ENCODE results near the gene HOGA1.

DNA sequence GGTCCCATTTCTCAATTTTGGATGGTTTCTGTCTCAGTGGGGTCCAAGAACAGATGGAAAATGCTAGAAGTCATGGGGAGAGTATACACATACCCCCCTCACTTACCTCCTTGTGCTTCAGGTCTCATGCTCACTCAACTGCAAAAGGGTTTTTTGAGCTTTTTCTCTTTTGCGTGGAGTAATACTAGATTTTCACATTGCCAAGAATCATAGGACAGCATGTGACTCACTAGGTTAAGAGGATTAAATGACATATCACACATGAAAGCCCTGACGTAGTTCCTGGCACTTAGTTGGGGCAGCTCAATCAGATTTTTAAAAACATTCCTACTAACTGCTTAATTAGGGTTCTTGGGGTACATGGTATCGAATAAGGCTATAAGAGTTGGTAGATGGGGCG lies 60.7 kb downstream of the HOGA1 start:
- TF ChIP-seq, protein P1, sequence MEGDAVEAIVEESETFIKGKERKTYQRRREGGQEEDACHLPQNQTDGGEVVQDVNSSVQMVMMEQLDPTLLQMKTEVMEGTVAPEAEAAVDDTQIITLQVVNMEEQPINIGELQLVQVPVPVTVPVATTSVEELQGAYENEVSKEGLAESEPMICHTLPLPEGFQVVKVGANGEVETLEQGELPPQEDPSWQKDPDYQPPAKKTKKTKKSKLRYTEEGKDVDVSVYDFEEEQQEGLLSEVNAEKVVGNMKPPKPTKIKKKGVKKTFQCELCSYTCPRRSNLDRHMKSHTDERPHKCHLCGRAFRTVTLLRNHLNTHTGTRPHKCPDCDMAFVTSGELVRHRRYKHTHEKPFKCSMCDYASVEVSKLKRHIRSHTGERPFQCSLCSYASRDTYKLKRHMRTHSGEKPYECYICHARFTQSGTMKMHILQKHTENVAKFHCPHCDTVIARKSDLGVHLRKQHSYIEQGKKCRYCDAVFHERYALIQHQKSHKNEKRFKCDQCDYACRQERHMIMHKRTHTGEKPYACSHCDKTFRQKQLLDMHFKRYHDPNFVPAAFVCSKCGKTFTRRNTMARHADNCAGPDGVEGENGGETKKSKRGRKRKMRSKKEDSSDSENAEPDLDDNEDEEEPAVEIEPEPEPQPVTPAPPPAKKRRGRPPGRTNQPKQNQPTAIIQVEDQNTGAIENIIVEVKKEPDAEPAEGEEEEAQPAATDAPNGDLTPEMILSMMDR (conservative IDR thresholded peaks at IDR 0.05; ENCODE audit: low read depth in 2 of 2): no peak
- TF ChIP-seq, protein P2, sequence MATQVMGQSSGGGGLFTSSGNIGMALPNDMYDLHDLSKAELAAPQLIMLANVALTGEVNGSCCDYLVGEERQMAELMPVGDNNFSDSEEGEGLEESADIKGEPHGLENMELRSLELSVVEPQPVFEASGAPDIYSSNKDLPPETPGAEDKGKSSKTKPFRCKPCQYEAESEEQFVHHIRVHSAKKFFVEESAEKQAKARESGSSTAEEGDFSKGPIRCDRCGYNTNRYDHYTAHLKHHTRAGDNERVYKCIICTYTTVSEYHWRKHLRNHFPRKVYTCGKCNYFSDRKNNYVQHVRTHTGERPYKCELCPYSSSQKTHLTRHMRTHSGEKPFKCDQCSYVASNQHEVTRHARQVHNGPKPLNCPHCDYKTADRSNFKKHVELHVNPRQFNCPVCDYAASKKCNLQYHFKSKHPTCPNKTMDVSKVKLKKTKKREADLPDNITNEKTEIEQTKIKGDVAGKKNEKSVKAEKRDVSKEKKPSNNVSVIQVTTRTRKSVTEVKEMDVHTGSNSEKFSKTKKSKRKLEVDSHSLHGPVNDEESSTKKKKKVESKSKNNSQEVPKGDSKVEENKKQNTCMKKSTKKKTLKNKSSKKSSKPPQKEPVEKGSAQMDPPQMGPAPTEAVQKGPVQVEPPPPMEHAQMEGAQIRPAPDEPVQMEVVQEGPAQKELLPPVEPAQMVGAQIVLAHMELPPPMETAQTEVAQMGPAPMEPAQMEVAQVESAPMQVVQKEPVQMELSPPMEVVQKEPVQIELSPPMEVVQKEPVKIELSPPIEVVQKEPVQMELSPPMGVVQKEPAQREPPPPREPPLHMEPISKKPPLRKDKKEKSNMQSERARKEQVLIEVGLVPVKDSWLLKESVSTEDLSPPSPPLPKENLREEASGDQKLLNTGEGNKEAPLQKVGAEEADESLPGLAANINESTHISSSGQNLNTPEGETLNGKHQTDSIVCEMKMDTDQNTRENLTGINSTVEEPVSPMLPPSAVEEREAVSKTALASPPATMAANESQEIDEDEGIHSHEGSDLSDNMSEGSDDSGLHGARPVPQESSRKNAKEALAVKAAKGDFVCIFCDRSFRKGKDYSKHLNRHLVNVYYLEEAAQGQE (IDR thresholded peaks at IDR 0.05; ENCODE audit: unreplicated experiment): no peak
- TF ChIP-seq, protein P3, sequence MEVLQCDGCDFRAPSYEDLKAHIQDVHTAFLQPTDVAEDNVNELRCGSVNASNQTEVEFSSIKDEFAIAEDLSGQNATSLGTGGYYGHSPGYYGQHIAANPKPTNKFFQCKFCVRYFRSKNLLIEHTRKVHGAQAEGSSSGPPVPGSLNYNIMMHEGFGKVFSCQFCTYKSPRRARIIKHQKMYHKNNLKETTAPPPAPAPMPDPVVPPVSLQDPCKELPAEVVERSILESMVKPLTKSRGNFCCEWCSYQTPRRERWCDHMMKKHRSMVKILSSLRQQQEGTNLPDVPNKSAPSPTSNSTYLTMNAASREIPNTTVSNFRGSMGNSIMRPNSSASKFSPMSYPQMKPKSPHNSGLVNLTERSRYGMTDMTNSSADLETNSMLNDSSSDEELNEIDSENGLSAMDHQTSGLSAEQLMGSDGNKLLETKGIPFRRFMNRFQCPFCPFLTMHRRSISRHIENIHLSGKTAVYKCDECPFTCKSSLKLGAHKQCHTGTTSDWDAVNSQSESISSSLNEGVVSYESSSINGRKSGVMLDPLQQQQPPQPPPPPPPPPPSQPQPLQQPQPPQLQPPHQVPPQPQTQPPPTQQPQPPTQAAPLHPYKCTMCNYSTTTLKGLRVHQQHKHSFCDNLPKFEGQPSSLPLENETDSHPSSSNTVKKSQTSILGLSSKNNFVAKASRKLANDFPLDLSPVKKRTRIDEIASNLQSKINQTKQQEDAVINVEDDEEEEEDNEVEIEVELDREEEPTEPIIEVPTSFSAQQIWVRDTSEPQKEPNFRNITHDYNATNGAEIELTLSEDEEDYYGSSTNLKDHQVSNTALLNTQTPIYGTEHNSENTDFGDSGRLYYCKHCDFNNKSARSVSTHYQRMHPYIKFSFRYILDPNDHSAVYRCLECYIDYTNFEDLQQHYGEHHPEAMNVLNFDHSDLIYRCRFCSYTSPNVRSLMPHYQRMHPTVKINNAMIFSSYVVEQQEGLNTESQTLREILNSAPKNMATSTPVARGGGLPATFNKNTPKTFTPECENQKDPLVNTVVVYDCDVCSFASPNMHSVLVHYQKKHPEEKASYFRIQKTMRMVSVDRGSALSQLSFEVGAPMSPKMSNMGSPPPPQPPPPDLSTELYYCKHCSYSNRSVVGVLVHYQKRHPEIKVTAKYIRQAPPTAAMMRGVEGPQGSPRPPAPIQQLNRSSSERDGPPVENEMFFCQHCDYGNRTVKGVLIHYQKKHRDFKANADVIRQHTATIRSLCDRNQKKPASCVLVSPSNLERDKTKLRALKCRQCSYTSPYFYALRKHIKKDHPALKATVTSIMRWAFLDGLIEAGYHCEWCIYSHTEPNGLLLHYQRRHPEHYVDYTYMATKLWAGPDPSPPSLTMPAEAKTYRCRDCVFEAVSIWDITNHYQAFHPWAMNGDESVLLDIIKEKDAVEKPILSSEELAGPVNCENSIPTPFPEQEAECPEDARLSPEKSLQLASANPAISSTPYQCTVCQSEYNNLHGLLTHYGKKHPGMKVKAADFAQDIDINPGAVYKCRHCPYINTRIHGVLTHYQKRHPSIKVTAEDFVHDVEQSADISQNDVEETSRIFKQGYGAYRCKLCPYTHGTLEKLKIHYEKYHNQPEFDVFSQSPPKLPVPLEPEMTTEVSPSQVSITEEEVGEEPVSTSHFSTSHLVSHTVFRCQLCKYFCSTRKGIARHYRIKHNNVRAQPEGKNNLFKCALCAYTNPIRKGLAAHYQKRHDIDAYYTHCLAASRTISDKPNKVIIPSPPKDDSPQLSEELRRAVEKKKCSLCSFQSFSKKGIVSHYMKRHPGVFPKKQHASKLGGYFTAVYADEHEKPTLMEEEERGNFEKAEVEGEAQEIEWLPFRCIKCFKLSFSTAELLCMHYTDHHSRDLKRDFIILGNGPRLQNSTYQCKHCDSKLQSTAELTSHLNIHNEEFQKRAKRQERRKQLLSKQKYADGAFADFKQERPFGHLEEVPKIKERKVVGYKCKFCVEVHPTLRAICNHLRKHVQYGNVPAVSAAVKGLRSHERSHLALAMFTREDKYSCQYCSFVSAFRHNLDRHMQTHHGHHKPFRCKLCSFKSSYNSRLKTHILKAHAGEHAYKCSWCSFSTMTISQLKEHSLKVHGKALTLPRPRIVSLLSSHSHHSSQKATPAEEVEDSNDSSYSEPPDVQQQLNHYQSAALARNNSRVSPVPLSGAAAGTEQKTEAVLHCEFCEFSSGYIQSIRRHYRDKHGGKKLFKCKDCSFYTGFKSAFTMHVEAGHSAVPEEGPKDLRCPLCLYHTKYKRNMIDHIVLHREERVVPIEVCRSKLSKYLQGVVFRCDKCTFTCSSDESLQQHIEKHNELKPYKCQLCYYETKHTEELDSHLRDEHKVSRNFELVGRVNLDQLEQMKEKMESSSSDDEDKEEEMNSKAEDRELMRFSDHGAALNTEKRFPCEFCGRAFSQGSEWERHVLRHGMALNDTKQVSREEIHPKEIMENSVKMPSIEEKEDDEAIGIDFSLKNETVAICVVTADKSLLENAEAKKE (CRISPR knock-in tag; IDR thresholded peaks at IDR 0.05): no peak
- no peak for TF ChIP-seq CREB1 (CRISPR knock-in tag; IDR thresholded peaks at IDR 0.05; ENCODE audit: low read depth)
- no peak for TF ChIP-seq POLR2AphosphoS5 (IDR thresholded peaks at IDR 0.05; ENCODE audit: low read depth)
- TF ChIP-seq EZH2 (IDR thresholded peaks at IDR 0.05; ENCODE audit: low read depth, unreplicated experiment): no peak
- TF ChIP-seq EZH2phosphoT487 (IDR thresholded peaks at IDR 0.05; ENCODE audit: unreplicated experiment): no peak
- TF ChIP-seq JUNB (IDR thresholded peaks at IDR 0.05; ENCODE audit: unreplicated experiment): no peak
- TF ChIP-seq, protein P4, sequence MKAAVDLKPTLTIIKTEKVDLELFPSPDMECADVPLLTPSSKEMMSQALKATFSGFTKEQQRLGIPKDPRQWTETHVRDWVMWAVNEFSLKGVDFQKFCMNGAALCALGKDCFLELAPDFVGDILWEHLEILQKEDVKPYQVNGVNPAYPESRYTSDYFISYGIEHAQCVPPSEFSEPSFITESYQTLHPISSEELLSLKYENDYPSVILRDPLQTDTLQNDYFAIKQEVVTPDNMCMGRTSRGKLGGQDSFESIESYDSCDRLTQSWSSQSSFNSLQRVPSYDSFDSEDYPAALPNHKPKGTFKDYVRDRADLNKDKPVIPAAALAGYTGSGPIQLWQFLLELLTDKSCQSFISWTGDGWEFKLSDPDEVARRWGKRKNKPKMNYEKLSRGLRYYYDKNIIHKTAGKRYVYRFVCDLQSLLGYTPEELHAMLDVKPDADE (IDR thresholded peaks at IDR 0.05): no peak
- no peak for TF ChIP-seq STAT1 (IDR thresholded peaks at IDR 0.05; ENCODE audit: unreplicated experiment)
- no peak for TF ChIP-seq ZNF114 (CRISPR knock-in tag; IDR thresholded peaks at IDR 0.05)
- TF ChIP-seq ZNF331 (CRISPR knock-in tag; IDR thresholded peaks at IDR 0.05; ENCODE audit: low read depth): no peak

Data from GM23338 (cell line).